Activated CD8-positive, alpha-beta T cell treated with anti-CD3 and anti-CD28 coated beads for 36 hours (primary cell): ENCODE data around the gene ZBTB46. TPM values are rescaled to one million over a fixed set of nuclear protein-coding genes. Genes with fewer than 3 reads are reported as not detected.

Experiments used
- ATAC-seq: fragments of 200-7000 bp; cut with Tn5 transposase; one replicate; pipeline ENCODE4 v1.10.0; 2021; ENCODE audit warnings: mild to moderate bottlenecking, moderate library complexity
- CTCF ChIA-PET: fragments of 350-600 bp; sonication (Branson Sonifier 250); formaldehyde crosslinking; loops from one replicate; lab custom pipeline; 2021; ENCODE audit warnings: antibody characterized with exemption; lab: Charles Lee
- POLR2A ChIA-PET: fragments of 350-600 bp; sonication (Branson Sonifier 250); formaldehyde crosslinking; loops from one replicate; lab custom pipeline; 2021; ENCODE audit warnings: antibody characterized with exemption; lab: Charles Lee
- DNase-seq: peaks from one replicate; pipeline ENCODE4 v3.0.0-alpha.2; 2020
- H3K27ac Mint-ChIP-seq: one replicate; pipeline ENCODE4 v1.8.0; 2021; ENCODE audit warnings: mild to moderate bottlenecking, mixed read lengths
- H3K27me3 Mint-ChIP-seq: one replicate; pipeline ENCODE4 v1.8.0; 2021; ENCODE audit warnings: mixed read lengths
- H3K36me3 Mint-ChIP-seq: one replicate; pipeline ENCODE4 v1.8.0; 2021; ENCODE audit warnings: low read depth, mixed read lengths
- H3K4me1 Mint-ChIP-seq: one replicate; pipeline ENCODE4 v1.8.0; 2021; ENCODE audit warnings: low read depth, mixed read lengths
- H3K4me3 Mint-ChIP-seq: one replicate; pipeline ENCODE4 v1.8.0; 2021; ENCODE audit warnings: mild to moderate bottlenecking, moderate library complexity, mixed read lengths
- H3K9me3 Mint-ChIP-seq: one replicate; pipeline ENCODE4 v1.8.0; 2021; ENCODE audit warnings: mixed read lengths
- intact Hi-C: fragments of 100-400 bp; cut with micrococcal nuclease; formaldehyde crosslinking; loops from one replicate; pipeline ENCODE4 v1.10.0; 2022
- total RNA-seq, 2 experiments: library from RNA; stranded (reverse); gene quantifications; one replicate each; pipeline ENCODE4 v1.2.3, GENCODE V29; 2021
- TF ChIP-seq, protein P1 (sequence below): fragments of 200-600 bp; IDR thresholded peaks from one replicate; pipeline ENCODE4 v1.8.0; 2022; ENCODE audit warnings: antibody characterized with exemption, mild to moderate bottlenecking

The ZBTB46 gene
- total RNA-seq, 2 experiments from 2014 or later, result 0.31 to 0.38 TPM

DNA sequence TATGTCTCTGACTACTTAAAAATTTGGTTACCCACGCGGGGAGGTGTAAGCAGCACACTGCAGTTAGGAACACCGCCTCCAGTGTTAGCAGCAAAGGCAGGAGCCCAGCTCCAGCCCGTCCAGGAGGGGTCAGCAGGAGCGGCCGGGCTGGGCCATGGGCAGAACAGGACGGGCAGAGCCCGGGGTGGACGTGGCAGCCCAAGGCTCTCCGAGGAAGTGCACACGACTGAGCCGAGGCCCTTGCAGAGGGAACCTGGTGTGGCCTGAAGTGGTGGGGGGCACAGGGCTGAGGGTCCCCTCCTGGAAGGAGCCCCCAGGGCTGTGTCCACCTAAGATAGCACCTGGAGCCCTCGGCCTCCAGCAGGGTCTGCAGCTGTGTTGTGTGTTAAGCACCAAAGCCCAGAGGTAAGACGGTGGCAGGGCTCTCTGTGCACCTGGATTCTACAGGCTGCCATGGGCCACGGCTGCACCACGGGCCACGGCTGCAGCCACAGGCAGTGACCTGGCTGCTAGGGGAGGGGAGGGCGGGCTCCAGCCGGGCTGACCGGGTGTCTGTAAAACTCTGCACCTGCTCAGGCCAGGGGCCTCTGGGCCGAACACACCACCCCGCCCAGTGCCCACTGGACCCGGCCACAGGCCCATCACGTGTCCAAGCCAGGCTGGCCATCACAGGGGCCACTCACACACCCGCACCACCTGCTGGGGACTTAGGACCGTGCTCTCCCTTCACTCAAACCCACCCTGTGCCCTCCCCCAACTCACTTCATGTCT, 84.9 kb downstream of the ZBTB46 start:
- Mint-ChIP-seq H3K27ac (no peak overlapping the region), H3K36me3 (no peaks in the 10 kb centered on the region), H3K9me3 (no peaks in the 10 kb centered on the region), H3K4me1 (peaks cover 15% of the 10 kb centered on the region), H3K27me3 (no peaks in the 10 kb centered on the region), H3K4me3 (no peak overlapping the region)
- ChIA-PET POLR2A (interaction anchor here (1.0 kb wide), 1 partner anchor 36 kb away, joined by 3 read pairs; no protein-coding TSS in a partner anchor), CTCF (interaction anchor here (1.7 kb wide), 1 partner anchor 39 kb away, joined by 4 read pairs; the partner anchor contains the start of genes ARFRP1 and ZGPAT)
- TF ChIP-seq, protein P1, sequence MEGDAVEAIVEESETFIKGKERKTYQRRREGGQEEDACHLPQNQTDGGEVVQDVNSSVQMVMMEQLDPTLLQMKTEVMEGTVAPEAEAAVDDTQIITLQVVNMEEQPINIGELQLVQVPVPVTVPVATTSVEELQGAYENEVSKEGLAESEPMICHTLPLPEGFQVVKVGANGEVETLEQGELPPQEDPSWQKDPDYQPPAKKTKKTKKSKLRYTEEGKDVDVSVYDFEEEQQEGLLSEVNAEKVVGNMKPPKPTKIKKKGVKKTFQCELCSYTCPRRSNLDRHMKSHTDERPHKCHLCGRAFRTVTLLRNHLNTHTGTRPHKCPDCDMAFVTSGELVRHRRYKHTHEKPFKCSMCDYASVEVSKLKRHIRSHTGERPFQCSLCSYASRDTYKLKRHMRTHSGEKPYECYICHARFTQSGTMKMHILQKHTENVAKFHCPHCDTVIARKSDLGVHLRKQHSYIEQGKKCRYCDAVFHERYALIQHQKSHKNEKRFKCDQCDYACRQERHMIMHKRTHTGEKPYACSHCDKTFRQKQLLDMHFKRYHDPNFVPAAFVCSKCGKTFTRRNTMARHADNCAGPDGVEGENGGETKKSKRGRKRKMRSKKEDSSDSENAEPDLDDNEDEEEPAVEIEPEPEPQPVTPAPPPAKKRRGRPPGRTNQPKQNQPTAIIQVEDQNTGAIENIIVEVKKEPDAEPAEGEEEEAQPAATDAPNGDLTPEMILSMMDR, result no peak
- DNase-seq, result no peak
- no peak for ATAC-seq
- intact Hi-C loops, result no loop called here

DNA sequence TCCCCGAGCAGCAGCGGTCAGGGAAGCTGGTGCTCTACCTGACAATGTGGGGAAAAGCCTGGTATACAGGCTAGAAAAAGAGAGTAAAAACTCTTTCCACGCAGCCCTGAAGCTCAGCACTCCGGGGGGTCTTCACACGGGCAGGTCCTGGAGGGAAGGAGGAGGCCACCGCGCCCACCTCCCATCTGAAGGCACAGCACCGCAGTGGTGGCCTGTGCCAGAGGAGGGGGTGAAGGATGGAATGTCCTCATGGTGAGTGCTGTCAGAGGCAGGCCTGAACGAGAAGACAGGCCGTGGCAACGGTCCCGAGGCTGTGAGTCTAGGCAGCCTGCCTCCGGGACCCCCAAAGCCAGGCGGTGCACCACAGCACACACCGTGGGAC, 85.6 kb downstream of the ZBTB46 start:
- ChIA-PET CTCF (interaction anchor here (1.7 kb wide), 1 partner anchor 38 kb away, joined by 4 read pairs; the partner anchor contains the start of genes ARFRP1 and ZGPAT), POLR2A (interaction anchor here (1.0 kb wide), 2 partner anchors 10 to 37 kb away, joined by 3 read pairs; no protein-coding TSS in a partner anchor)
- Mint-ChIP-seq H3K4me1 (peaks cover 11% of the 10 kb centered on the region), H3K27me3 (no peaks in the 10 kb centered on the region), H3K4me3 (no peak overlapping the region), H3K27ac (no peak overlapping the region), H3K9me3 (no peaks in the 10 kb centered on the region), H3K36me3 (no peaks in the 10 kb centered on the region)
- ATAC-seq (no peak), DNase-seq (no peak)
- intact Hi-C loops, result no loop called here
- TF ChIP-seq, protein P1, result no peak

DNA sequence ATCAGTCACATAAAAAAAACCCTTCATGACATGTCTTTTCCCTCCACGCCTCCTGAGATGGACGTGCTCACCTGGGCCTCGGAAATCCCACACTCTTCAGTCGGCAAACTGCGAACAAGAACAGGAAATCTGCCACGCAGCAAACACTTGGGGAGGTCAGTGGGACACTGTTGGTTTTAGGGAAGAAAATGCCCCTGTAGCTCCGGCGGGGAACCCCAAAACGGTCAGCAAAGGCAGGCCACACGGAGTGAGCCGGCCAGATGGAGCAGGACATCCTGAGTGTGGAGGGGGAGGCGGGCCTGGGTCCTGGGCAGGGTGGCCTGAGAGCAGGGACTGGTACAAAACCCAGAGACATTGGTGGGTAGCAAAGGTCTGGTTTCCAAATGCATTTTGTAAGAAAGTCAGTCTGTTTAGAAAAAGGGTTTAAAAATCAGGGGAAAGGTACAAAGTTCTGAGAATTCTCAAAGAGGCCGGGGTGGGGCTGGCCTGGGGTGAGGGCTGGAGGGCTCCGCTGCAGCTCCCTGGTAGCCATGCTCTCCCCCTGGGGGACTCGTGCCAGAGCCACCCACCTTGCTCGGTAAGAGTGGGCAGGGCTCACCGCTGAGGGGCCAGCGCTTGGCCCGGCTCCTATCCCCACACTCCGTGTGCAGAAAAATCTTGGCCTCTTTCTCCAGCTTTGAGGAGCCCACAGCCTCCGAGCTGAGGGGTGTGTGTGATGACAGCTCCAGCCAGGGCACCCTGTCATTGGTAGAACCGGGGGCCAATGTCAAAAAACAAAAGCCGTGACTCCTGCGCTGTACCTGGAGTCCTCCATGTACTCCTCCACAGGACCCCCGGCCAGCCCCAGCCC, 86.3 kb downstream of the ZBTB46 start:
- Mint-ChIP-seq H3K4me3 (no peak overlapping the region), H3K36me3 (no peaks in the 10 kb centered on the region), H3K27ac (no peak overlapping the region), H3K27me3 (no peaks in the 10 kb centered on the region), H3K9me3 (no peaks in the 10 kb centered on the region), H3K4me1 (peaks cover 7% of the 10 kb centered on the region)
- no peak for ATAC-seq
- ChIA-PET POLR2A (interaction anchor here (1.0 kb wide), 2 partner anchors 11 to 37 kb away, joined by 3 read pairs; no protein-coding TSS in a partner anchor), CTCF (interaction anchor here (1.2 to 1.7 kb wide), 3 partner anchors 11 to 37 kb away, joined by 3 to 4 read pairs (median 3); partner anchors contain the start of genes ARFRP1 and ZGPAT)
- TF ChIP-seq, protein P1, result no peak
- intact Hi-C loops, result no loop called here
- DNase-seq, result no peak

DNA sequence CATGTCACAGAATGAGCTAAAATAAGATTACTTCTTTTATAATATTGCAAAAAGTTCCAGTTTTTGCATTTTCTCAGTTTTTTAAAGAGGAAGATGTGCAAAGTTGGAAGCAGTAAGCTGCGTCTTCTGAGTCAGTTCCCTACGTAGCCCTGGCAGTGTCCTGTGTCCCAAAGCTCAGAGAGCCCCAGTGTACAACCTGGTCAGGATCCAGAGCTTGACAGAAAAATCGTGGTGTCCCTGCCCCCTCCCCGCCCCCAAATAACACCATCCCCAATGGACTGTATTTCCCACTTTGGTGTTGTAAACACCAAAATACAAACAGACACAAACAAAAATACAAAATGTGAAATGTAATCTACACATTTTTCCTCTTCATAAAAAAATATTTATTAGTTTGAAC, 86.9 kb downstream of the ZBTB46 start:
- Mint-ChIP-seq H3K4me1 (peaks cover 4% of the 10 kb centered on the region), H3K27ac (no peak overlapping the region), H3K36me3 (no peaks in the 10 kb centered on the region), H3K27me3 (no peaks in the 10 kb centered on the region), H3K4me3 (no peak overlapping the region), H3K9me3 (no peaks in the 10 kb centered on the region)
- TF ChIP-seq, protein P1, result no peak
- ChIA-PET CTCF (interaction anchor here (1.0 to 1.7 kb wide), 4 partner anchors 12 to 37 kb away, joined by 3 to 4 read pairs (median 3); partner anchors contain the start of genes ARFRP1 and ZGPAT), POLR2A (no interaction called here)
- ATAC-seq, result no peak
- intact Hi-C loops, result no loop called here
- no peak for DNase-seq
